ENCODE results near the gene RPAP3.

Gene RPAP3

GRCh38 chr12:47705566-47706425 lies at the start of gene RPAP3:
TSS of gene RPAP3 (minus strand) at chr12:47706030. CDS start at chr12:47702840, 3,190 bp downstream.
- Histone ChIP-seq H4K20me1 (ENCODE audit: low read depth, low read length) (no peaks in the 10 kb centered on the region), H3F3A (ENCODE audit: insufficient read depth) (peaks cover 12% of the 10 kb centered on the region), H3K9me3 (ENCODE audit: insufficient read depth, low read length) (no peaks in the 10 kb centered on the region), H3K4me2 (ENCODE audit: low read depth, low read length, poor library complexity, severe bottlenecking) (peak within 1 kb of the TSS; percentile 98), H3K27me3 (ENCODE audit: low read length) (no peaks in the 10 kb centered on the region), H3K27ac (ENCODE audit: low read depth, low read length) (peak within 1 kb of the TSS; percentile 72), H3K9ac (ENCODE audit: low read length) (peak within 1 kb of the TSS; percentile 81), H3K36me3 (ENCODE audit: low read length) (peaks cover 11% of the 10 kb centered on the region), H3K79me2 (ENCODE audit: insufficient read depth, low read length) (peaks cover 43% of the 10 kb centered on the region), H2AFZ (ENCODE audit: low read depth, low read length, severe bottlenecking) (peak within 1 kb of the TSS; percentile 31), H3K9me2 (replicated peaks; ENCODE audit: insufficient read depth, low read length) (no peaks in the 10 kb centered on the region), H3K4me3 (ENCODE audit: insufficient read depth, low read length, poor library complexity, severe bottlenecking) (peak within 1 kb of the TSS; percentile 68)
- TF ChIP-seq CTCF (IDR thresholded peaks at IDR 0.05; ENCODE audit: insufficient read depth, low read length, poor library complexity, severe bottlenecking) (peak; percentile 38), EZH2phosphoT487 (conservative IDR thresholded peaks at IDR 0.05; ENCODE audit: low read length) (no peak)

- no peaks in the 10 kb centered on the region for H3K9me2 ChIP-seq (replicated peaks; ENCODE audit: insufficient read depth, low read length)
- H3K4me3 ChIP-seq (ENCODE audit: insufficient read depth, low read length, poor library complexity, severe bottlenecking): no peak overlapping the region
- no peaks in the 10 kb centered on the region for H3K9me3 ChIP-seq (ENCODE audit: insufficient read depth, low read length)
- H4K20me1 ChIP-seq (ENCODE audit: low read depth, low read length): no peaks in the 10 kb centered on the region
- no peaks in the 10 kb centered on the region for H3F3A ChIP-seq (ENCODE audit: insufficient read depth)
- H3K36me3 ChIP-seq (ENCODE audit: low read length): no peaks in the 10 kb centered on the region
- H3K9ac ChIP-seq (ENCODE audit: low read length): no peak overlapping the region
- TF ChIP-seq CTCF (IDR thresholded peaks at IDR 0.05; ENCODE audit: insufficient read depth, low read length, poor library complexity, severe bottlenecking): no peak
- TF ChIP-seq EZH2phosphoT487 (conservative IDR thresholded peaks at IDR 0.05; ENCODE audit: low read length): no peak
- H3K27ac ChIP-seq (ENCODE audit: low read depth, low read length): no peak overlapping the region
- no peaks in the 10 kb centered on the region for H3K27me3 ChIP-seq (ENCODE audit: low read length)
- H3K4me2 ChIP-seq (ENCODE audit: low read depth, low read length, poor library complexity, severe bottlenecking): no peak overlapping the region
- no peak overlapping the region for H2AFZ ChIP-seq (ENCODE audit: low read depth, low read length, severe bottlenecking)
- no peaks in the 10 kb centered on the region for H3K79me2 ChIP-seq (ENCODE audit: insufficient read depth, low read length)
Observed at GRCh38 chr12:47754881-47755280, 49.1 kb upstream of the RPAP3 start.

- Histone ChIP-seq H2AFZ (ENCODE audit: low read depth, low read length, severe bottlenecking) (no peak overlapping the region), H3K9ac (ENCODE audit: low read length) (no peak overlapping the region)
Observed at GRCh38 chr12:47754126-47754525, 48.3 kb upstream of the RPAP3 start.

More at GRCh38 chr12:47754126-47754525, 48.3 kb upstream of the RPAP3 start:
- TF ChIP-seq CTCF (IDR thresholded peaks at IDR 0.05; ENCODE audit: insufficient read depth, low read length, poor library complexity, severe bottlenecking) (no peak), EZH2phosphoT487 (conservative IDR thresholded peaks at IDR 0.05; ENCODE audit: low read length) (no peak)
- Histone ChIP-seq H3K9me3 (ENCODE audit: insufficient read depth, low read length) (no peaks in the 10 kb centered on the region), H3K4me3 (ENCODE audit: insufficient read depth, low read length, poor library complexity, severe bottlenecking) (no peak overlapping the region), H4K20me1 (ENCODE audit: low read depth, low read length) (no peaks in the 10 kb centered on the region), H3K27ac (ENCODE audit: low read depth, low read length) (no peak overlapping the region), H3K9me2 (replicated peaks; ENCODE audit: insufficient read depth, low read length) (no peaks in the 10 kb centered on the region), H3K27me3 (ENCODE audit: low read length) (no peaks in the 10 kb centered on the region), H3K36me3 (ENCODE audit: low read length) (no peaks in the 10 kb centered on the region), H3F3A (ENCODE audit: insufficient read depth) (no peaks in the 10 kb centered on the region), H3K4me2 (ENCODE audit: low read depth, low read length, poor library complexity, severe bottlenecking) (no peak overlapping the region), H3K79me2 (ENCODE audit: insufficient read depth, low read length) (no peaks in the 10 kb centered on the region)
